OCI-LY3 (cell line): Measurements from ENCODE around the gene SLC44A3.

Experiments used
- H2AFZ ChIP-seq: fragments of 200-600, 300-600 bp; shearing (Covaris generic); 2 replicates; pipeline ENCODE4 v1.6.0; 2014; ENCODE audit warnings: antibody characterized with exemption, low read depth, low read length
- H3K27ac ChIP-seq: fragments of 200-600, 300-600 bp; sonication (generic); 2 replicates; pipeline ENCODE4 v1.5.1; 2014; ENCODE audit warnings: mild to moderate bottlenecking, low read length, moderate library complexity, mixed read lengths
- H3K27me3 ChIP-seq: fragments of 200-600, 300-600 bp; sonication (generic); 2 replicates; pipeline ENCODE4 v1.6.1; 2014; ENCODE audit warnings: low read depth, low read length, mixed read lengths
- H3K36me3 ChIP-seq: fragments of 200-600, 300-600 bp; sonication (generic); replicated peaks from 2 replicates; pipeline ENCODE3; 2014; ENCODE audit warnings: low read depth, low read length, mixed read lengths
- H3K4me1 ChIP-seq: fragments of 300-600, 200-600 bp; sonication (generic); 2 replicates; pipeline ENCODE4 v1.6.1; 2014; ENCODE audit warnings: low read length, mixed read lengths
- H3K4me2 ChIP-seq: fragments of 200-600, 300-600 bp; sonication (generic); 2 replicates; pipeline ENCODE4 v1.6.1; 2014; ENCODE audit warnings: low read length, mixed read lengths
- H3K4me3 ChIP-seq: fragments of 300-600, 200-600 bp; sonication (generic); 2 replicates; pipeline ENCODE4 v1.5.1; 2014; ENCODE audit warnings: antibody characterized with exemption, mild to moderate bottlenecking, low read length, moderate library complexity
- H3K79me2 ChIP-seq: fragments of 300-600, 200-600 bp; shearing (Covaris generic); 2 replicates; pipeline ENCODE4 v1.6.1; 2014; ENCODE audit warnings: mild to moderate bottlenecking, low read length, mixed read lengths
- H3K9ac ChIP-seq: fragments of 300-600, 200-600 bp; shearing (Covaris generic); 2 replicates; pipeline ENCODE4 v1.6.0; 2014; ENCODE audit warnings: mild to moderate bottlenecking, low read length, moderate library complexity
- H3K9me3 ChIP-seq: fragments of 200-600, 300-600 bp; shearing (Covaris generic); 2 replicates; pipeline ENCODE4 v1.6.1; 2014; ENCODE audit warnings: low read length, mixed read lengths; ENCODE audit not compliant: insufficient read depth
- H4K20me1 ChIP-seq: fragments of 200-600, 300-600 bp; sonication (generic); 2 replicates; pipeline ENCODE4 v1.6.1; 2016; ENCODE audit warnings: low read length, mixed read lengths; ENCODE audit not compliant: insufficient read depth
- EZH2phosphoT487 ChIP-seq: fragments of 200-600 bp; shearing (Covaris generic); IDR thresholded peaks from 2 replicates; pipeline ENCODE4 v1.6.1; 2018; ENCODE audit warnings: antibody characterized with exemption, mixed run types, low read depth
- TF ChIP-seq, protein P1 (sequence below): fragments of 200-600, 300-600 bp; sonication (generic); IDR thresholded peaks from 2 replicates; pipeline ENCODE4 v1.5.1; 2014; ENCODE audit warnings: antibody characterized with exemption, low read length, low read depth

The SLC44A3 gene

GRCh38 chr1:94892604-94893254 lies 72.6 kb downstream of the SLC44A3 start:
- H3K4me3 ChIP-seq = no peak overlapping the region
- no peaks in the 10 kb centered on the region for H3K36me3 ChIP-seq
- no peaks in the 10 kb centered on the region for H3K27me3 ChIP-seq
- no peak overlapping the region for H3K9ac ChIP-seq
- no peaks in the 10 kb centered on the region for H4K20me1 ChIP-seq
- no peaks in the 10 kb centered on the region for H3K79me2 ChIP-seq
- TF ChIP-seq EZH2phosphoT487 = no peak
- TF ChIP-seq, protein P1, sequence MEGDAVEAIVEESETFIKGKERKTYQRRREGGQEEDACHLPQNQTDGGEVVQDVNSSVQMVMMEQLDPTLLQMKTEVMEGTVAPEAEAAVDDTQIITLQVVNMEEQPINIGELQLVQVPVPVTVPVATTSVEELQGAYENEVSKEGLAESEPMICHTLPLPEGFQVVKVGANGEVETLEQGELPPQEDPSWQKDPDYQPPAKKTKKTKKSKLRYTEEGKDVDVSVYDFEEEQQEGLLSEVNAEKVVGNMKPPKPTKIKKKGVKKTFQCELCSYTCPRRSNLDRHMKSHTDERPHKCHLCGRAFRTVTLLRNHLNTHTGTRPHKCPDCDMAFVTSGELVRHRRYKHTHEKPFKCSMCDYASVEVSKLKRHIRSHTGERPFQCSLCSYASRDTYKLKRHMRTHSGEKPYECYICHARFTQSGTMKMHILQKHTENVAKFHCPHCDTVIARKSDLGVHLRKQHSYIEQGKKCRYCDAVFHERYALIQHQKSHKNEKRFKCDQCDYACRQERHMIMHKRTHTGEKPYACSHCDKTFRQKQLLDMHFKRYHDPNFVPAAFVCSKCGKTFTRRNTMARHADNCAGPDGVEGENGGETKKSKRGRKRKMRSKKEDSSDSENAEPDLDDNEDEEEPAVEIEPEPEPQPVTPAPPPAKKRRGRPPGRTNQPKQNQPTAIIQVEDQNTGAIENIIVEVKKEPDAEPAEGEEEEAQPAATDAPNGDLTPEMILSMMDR = no peak
- no peak overlapping the region for H3K4me2 ChIP-seq
- H3K4me1 ChIP-seq = no peaks in the 10 kb centered on the region
- H3K27ac ChIP-seq = no peak overlapping the region
- H3K9me3 ChIP-seq = no peaks in the 10 kb centered on the region
- no peak overlapping the region for H2AFZ ChIP-seq

- H3K9ac ChIP-seq = no peak overlapping the region
- no peak overlapping the region for H3K4me2 ChIP-seq
- no peak overlapping the region for H2AFZ ChIP-seq
- no peaks in the 10 kb centered on the region for H3K36me3 ChIP-seq
- TF ChIP-seq EZH2phosphoT487 = no peak
- TF ChIP-seq, protein P1 = no peak
- no peak overlapping the region for H3K27ac ChIP-seq
- H3K9me3 ChIP-seq = no peaks in the 10 kb centered on the region
- no peaks in the 10 kb centered on the region for H4K20me1 ChIP-seq
- H3K4me3 ChIP-seq = no peak overlapping the region
- no peaks in the 10 kb centered on the region for H3K79me2 ChIP-seq
- no peaks in the 10 kb centered on the region for H3K27me3 ChIP-seq
- H3K4me1 ChIP-seq = no peaks in the 10 kb centered on the region
Measured at GRCh38 chr1:94894630-94895029, 74.5 kb downstream of the SLC44A3 start.

DNA sequence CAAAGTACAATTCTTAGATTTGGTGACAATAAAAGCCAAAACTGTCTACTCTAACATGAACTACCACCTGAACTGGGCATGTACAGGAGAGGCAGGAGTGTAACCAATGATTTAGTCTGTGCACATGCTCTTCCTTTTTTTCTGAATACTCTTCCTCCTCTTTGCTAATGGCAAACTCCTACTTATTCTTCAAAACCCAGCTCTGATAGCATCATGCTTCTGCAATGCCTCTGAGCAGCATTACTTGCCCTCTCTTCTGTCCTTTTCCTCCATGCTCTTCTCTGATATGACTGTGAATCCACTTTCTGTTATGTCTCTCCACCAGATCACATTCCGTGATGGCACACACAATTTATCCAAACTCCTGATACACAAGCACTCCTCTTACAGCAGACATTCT lies 75.4 kb downstream of the SLC44A3 start:
- Histone ChIP-seq H3K4me1 (no peaks in the 10 kb centered on the region), H2AFZ (no peak overlapping the region)
- TF ChIP-seq, protein P1 = no peak

GRCh38 chr1:94898491-94899385 lies 78.6 kb downstream of the SLC44A3 start:
- Histone ChIP-seq H3K4me1 (no peaks in the 10 kb centered on the region), H3K27ac (no peak overlapping the region), H3K9me3 (no peaks in the 10 kb centered on the region), H4K20me1 (no peaks in the 10 kb centered on the region), H2AFZ (no peak overlapping the region), H3K27me3 (no peaks in the 10 kb centered on the region), H3K79me2 (no peaks in the 10 kb centered on the region), H3K4me2 (no peak overlapping the region), H3K36me3 (no peaks in the 10 kb centered on the region), H3K9ac (no peak overlapping the region), H3K4me3 (no peak overlapping the region)
- no peak for TF ChIP-seq EZH2phosphoT487
- TF ChIP-seq, protein P1 = no peak

More for the DNA sequence above, 75.4 kb downstream of the SLC44A3 start:
- Histone ChIP-seq H3K9me3 (no peaks in the 10 kb centered on the region), H4K20me1 (no peaks in the 10 kb centered on the region), H3K79me2 (no peaks in the 10 kb centered on the region), H3K4me3 (no peak overlapping the region), H3K9ac (no peak overlapping the region), H3K36me3 (no peaks in the 10 kb centered on the region), H3K27me3 (no peaks in the 10 kb centered on the region), H3K4me2 (no peak overlapping the region), H3K27ac (no peak overlapping the region)
